Right ventricle myocardium inferior (tissue), 1 donor: ENCODE data around the gene ZBED1. TPM values are rescaled to one million over a fixed set of nuclear protein-coding genes. Genes with fewer than 3 reads are reported as not detected.
"Not testable (repeated sequence)": the region's sequence is repeated elsewhere in the genome, so short reads cannot be mapped to it uniquely, and the experiment has no call there.

Source experiments
- ATAC-seq: fragments of 200-7000 bp; cut with Tn5 transposase; one replicate; pipeline ENCODE4 v1.9.1; 2020; ENCODE audit warnings: mild to moderate bottlenecking, moderate library complexity
- DNase-seq: peaks from one replicate; pipeline ENCODE4 v3.0.0; 2021; ENCODE audit errors: missing footprints
- intact Hi-C: fragments of 100-400 bp; cut with DNase I; formaldehyde crosslinking; loops from one replicate; pipeline ENCODE4 v1.11.0; 2022
- total RNA-seq: library from RNA; stranded (reverse); fragmentation: NEBNext Ultra II Directional; extraction: Animal tissue kit (Norgen Biotek cat#: 25700); gene quantifications from one replicate; pipeline ENCODE4 v1.2.1, GENCODE V29; 2021
- donor health status: DM: no; HTN: yes; CAD: no; lungs with severe emphysema.

Gene ZBED1
- total RNA-seq, 1 donor from 2014 or later: 64.8 TPM

GRCh38 chrX:2483398-2484060, 17.2 kb downstream of the ZBED1 start:
- ATAC-seq (no peak), DNase-seq (no peak)
- intact Hi-C loops: no loop called here

GRCh38 chrX:2481597-2481996, 19.2 kb downstream of the ZBED1 start:
- peak; percentile 56 for ATAC-seq
- DNase-seq, intact Hi-C loops: not testable (repeated sequence)

DNA sequence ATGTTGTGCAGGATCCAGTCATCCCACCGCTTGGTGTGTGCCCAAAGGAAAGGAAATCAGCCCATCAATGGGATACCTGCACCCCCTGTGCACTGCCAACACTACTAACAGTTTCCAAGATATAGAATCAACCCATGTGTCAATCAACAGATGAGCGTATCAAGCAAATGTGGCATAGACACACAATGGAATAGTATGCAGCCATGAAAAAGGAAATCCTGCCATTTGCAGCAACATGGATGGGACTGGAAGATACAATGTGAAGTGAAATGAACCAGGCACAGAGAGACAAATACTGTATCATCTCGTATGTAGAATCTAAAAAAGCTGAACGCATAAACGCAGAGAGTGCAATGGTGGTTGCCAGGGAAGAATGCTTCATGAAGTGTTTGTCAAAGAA, 20.8 kb downstream of the ZBED1 start:
- intact Hi-C loops: loop anchor here (5.0 kb wide), 1 partner anchor 63 kb away; no protein-coding TSS in a partner anchor
- DNase-seq, ATAC-seq: not testable (repeated sequence)

DNA sequence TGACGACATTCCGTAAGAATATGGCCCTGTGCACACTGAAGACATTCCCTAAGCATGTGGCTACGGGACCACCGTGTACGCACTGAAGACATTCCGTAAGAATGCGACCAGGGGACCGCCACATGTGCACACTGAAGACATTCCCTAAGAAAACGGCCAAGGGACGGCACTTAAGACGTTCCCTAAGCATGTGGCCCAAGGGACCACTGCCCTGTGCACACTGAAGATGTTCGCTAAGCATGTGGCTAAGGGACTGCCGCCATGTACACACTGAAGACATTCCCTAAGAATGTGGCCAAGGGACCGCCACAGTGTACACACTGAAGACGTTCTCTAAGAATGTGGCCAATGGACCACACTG, 21.4 kb downstream of the ZBED1 start:
- intact Hi-C loops: loop anchor here (5.0 kb wide), 1 partner anchor 62 kb away; no protein-coding TSS in a partner anchor

GRCh38 chrX:2478546-2479419, 22.0 kb downstream of the ZBED1 start:
- ATAC-seq (no peak), DNase-seq (no peak)
- intact Hi-C loops: loop anchor here (5.0 kb wide), 1 partner anchor 61 kb away; no protein-coding TSS in a partner anchor

More for the DNA sequence above, 21.4 kb downstream of the ZBED1 start:
- no peak for DNase-seq
- no peak for ATAC-seq

- intact Hi-C loops: loop anchor here (5.0 kb wide), 1 partner anchor 60 kb away; no protein-coding TSS in a partner anchor
Measured at GRCh38 chrX:2477313-2477712, 23.5 kb downstream of the ZBED1 start.

DNA sequence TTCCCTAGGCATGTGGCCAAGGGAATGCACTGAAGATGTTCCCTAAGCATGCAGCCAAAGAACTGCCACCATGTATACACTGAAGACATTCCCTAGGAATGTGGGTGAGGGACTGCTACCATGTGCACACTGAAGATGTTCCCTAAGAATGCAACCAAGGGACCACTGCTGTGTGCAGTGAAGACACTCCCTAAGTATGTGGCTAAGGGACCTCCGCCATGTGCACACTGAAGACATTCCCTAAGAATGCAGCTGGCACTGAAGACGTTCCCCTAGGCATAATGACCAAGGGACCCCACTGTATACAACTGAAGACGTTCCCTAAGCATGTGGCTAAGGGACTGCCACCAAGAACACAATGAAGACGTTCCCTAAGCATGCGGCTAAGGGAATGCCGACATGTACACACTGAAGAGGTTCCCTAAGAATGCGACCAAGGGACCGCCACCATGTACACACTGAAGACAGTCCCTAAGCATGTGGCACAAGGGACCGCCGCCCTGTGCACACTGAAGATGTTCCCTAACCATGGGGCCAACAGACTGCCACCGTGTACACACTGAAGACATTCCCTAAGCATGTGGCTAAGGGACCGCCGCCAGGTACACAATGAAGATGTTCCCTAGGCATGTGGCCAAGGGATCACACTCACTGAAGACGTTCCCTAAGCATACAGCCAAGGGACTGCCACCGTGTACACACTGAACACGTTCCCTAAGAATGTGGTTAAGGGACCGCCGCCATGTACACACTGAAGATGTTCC, 25.6 kb downstream of the ZBED1 start:
- no peak for DNase-seq
- intact Hi-C loops: loop anchor here (5.0 kb wide), 1 partner anchor 58 kb away; no protein-coding TSS in a partner anchor
- no peak for ATAC-seq

More at GRCh38 chrX:2477313-2477712, 23.5 kb downstream of the ZBED1 start:
- not testable (repeated sequence) for DNase-seq, ATAC-seq

- no peak for DNase-seq
- intact Hi-C loops: no loop called here
- ATAC-seq: no peak
Measured at GRCh38 chrX:2474280-2474962, 26.4 kb downstream of the ZBED1 start.

DNA sequence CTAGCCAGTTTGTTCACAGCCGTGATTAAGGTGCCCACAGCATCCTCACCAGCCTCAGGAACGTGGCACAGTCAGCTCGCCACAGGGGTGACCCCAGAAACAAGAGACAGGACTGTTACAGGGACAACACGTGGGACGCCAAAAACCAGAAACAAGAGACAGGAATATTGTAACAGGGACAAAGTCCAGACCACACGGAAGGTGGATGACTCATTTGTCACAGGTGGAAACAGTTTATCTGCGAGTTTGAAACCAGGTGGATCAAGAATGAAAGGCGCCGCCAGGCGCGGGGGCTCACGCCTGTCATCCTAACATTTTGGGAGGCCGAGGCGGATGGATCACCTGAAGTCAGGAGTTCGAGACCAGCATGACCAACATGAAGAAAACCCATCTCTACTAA, 27.7 kb downstream of the ZBED1 start:
- DNase-seq, intact Hi-C loops, ATAC-seq: not testable (repeated sequence)

DNA sequence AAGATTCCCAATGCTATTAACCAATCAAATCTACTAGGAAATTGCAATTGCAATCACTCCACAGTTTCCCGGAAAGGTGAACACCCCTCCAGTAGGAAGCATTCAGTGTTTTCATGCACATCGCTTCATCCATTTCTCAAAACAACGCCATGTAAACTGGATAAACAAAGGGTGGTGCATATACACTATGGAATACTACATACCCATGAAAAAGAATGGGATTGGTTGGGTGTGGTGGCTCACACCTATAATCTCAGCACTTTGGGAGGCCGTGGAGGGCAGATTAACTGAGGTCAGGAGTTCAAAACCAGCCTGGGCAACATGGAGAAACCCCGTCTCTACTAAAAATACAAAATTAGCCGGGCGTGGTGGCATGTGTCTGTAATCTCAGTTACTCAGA, 29.1 kb downstream of the ZBED1 start:
- DNase-seq (no peak), ATAC-seq (no peak)
- intact Hi-C loops: no loop called here

- DNase-seq, intact Hi-C loops, ATAC-seq: not testable (repeated sequence)
Measured at GRCh38 chrX:2471126-2471525, 29.6 kb downstream of the ZBED1 start.

DNA sequence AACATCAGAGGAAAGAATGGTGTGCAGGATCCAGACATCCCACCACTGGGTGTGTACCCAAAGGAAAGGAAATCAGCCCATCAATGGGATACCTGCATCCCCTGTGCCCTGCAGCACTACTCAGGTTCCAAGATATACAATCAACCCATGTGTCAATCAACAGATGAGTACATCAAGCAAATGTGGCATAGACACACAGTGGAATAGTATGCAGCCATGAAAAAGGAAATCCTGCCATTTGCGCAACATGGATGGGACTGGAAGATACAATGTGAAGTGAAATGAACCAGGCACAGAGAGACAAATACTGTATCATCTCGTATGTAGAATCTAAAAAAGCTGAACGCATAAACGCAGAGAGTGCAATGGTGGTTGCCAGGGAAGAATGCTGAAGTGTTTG, 30.9 kb downstream of the ZBED1 start:
- ATAC-seq, intact Hi-C loops: not testable (repeated sequence)

DNA sequence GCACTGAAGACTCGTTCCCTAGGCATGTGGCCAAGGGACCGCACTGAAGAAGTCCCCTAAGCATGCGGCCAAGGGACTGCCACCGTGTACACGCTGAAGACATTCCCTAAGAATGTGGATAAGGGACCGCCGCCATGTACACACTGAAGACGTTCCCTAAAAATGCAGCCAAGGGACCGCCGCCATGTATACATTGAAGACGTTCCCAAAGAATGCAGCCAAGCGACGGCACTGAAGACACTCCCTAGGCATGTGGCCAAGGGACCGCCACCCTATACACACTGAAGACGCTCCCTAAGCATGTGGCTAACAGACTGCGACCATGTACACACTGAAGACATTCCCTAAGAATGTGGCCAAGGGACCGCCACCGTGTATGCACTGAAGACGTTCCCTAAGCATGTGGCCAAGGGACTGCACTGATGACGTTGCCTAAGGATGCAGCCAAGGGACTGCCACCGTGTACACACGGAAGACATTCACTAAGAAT, 31.5 kb downstream of the ZBED1 start:
- DNase-seq (no peak), ATAC-seq (no peak)
- intact Hi-C loops: no loop called here

More for the DNA sequence above, 30.9 kb downstream of the ZBED1 start:
- DNase-seq: not testable (repeated sequence)

- DNase-seq: no peak
- intact Hi-C loops: no loop called here
- no peak for ATAC-seq
Measured at GRCh38 chrX:2468261-2469195, 32.2 kb downstream of the ZBED1 start.

- intact Hi-C loops: no loop called here
- ATAC-seq: no peak
- DNase-seq: no peak
Measured at GRCh38 chrX:2466876-2467656, 33.7 kb downstream of the ZBED1 start.

- DNase-seq (no peak), ATAC-seq (no peak)
- intact Hi-C loops: no loop called here
Measured at GRCh38 chrX:2464677-2465166, 36.1 kb downstream of the ZBED1 start.
